Neural progenitor cell (in vitro differentiated cells): ENCODE measurements around the gene GPR39.

ENCODE experiments used
- CTCF ChIP-seq: fragments of 200-600 bp; sonication (generic); IDR thresholded peaks from 2 replicates; pipeline ENCODE4 v1.5.1; 2017; ENCODE audit warnings: antibody characterized with exemption, mild to moderate bottlenecking
- EZH2 ChIP-seq: fragments of 200-600 bp; sonication (generic); IDR thresholded peaks from 2 replicates; pipeline ENCODE4 v1.6.1; 2017; ENCODE audit warnings: antibody characterized with exemption, mild to moderate bottlenecking, moderate library complexity
- EZH2phosphoT487 ChIP-seq: fragments of 200-600 bp; sonication (generic); IDR thresholded peaks from 2 replicates; pipeline ENCODE4 v1.6.1; 2017; ENCODE audit warnings: antibody characterized with exemption

- TF ChIP-seq CTCF (no peak), EZH2 (no peak), EZH2phosphoT487 (no peak)
Observed at GRCh38 chr2:132426033-132426432, 9.4 kb downstream of the GPR39 start.
